Measurements from ENCODE around the gene ONECUT3.
"Not testable (repeated sequence)": the region's sequence is repeated elsewhere in the genome, so short reads cannot be mapped to it uniquely, and the experiment has no call there.

ONECUT3 gene

GRCh38 chr19:1756705-1757465 lies 3.6 kb downstream of the ONECUT3 start:
- DNase-seq, result no peak

- DNase-seq, result no peak
Measured at GRCh38 chr19:1757468-1758230, 4.3 kb downstream of the ONECUT3 start.

GRCh38 chr19:1758231-1758577 lies 4.9 kb downstream of the ONECUT3 start:
- DNase-seq, result no peak

- no peak for DNase-seq
Measured at GRCh38 chr19:1758959-1759903, 5.9 kb downstream of the ONECUT3 start.

GRCh38 chr19:1760020-1760419 lies 6.7 kb downstream of the ONECUT3 start:
- DNase-seq, result no peak

GRCh38 chr19:1760786-1761527 lies 7.7 kb downstream of the ONECUT3 start:
- not testable (repeated sequence) for DNase-seq

GRCh38 chr19:1761528-1762242 lies 8.4 kb downstream of the ONECUT3 start:
- no peak for DNase-seq

- DNase-seq, result no peak
Measured at GRCh38 chr19:1762243-1763117, 9.2 kb downstream of the ONECUT3 start.

GRCh38 chr19:1763648-1764639 lies 10.6 kb downstream of the ONECUT3 start:
- DNase-seq, result no peak

GRCh38 chr19:1764729-1765128 lies 11.4 kb downstream of the ONECUT3 start:
- no peak for DNase-seq

GRCh38 chr19:1765232-1765903 lies 12.1 kb downstream of the ONECUT3 start:
- no peak for DNase-seq

GRCh38 chr19:1765904-1766799 lies 12.8 kb downstream of the ONECUT3 start:
- no peak for DNase-seq

GRCh38 chr19:1766800-1767352 lies 13.6 kb downstream of the ONECUT3 start:
- DNase-seq, result no peak

GRCh38 chr19:1767464-1767933 lies 14.2 kb downstream of the ONECUT3 start:
- DNase-seq, result peak in 1 of 2 donors; percentile 20

GRCh38 chr19:1768248-1768647 lies 14.9 kb downstream of the ONECUT3 start:
- DNase-seq, result no peak

- DNase-seq, result no peak
Measured at GRCh38 chr19:1768918-1769644, 15.8 kb downstream of the ONECUT3 start.

GRCh38 chr19:1769645-1769985 lies 16.3 kb downstream of the ONECUT3 start:
- no peak for DNase-seq
